ENCODE measurements around the gene NUDCD3. TPM values are rescaled to one million over a fixed set of nuclear protein-coding genes. Genes with fewer than 3 reads are reported as not detected.
A peak's percentile ranks its signal among the peaks of the same experiment; 100 is the strongest.

Gene NUDCD3
- total and polyA plus RNA-seq, 2 of the 8 experiments (the other 6 are each of a cell fraction or from before 2014, with no cell fraction given), result 35.2 to 93.7 TPM

DNA sequence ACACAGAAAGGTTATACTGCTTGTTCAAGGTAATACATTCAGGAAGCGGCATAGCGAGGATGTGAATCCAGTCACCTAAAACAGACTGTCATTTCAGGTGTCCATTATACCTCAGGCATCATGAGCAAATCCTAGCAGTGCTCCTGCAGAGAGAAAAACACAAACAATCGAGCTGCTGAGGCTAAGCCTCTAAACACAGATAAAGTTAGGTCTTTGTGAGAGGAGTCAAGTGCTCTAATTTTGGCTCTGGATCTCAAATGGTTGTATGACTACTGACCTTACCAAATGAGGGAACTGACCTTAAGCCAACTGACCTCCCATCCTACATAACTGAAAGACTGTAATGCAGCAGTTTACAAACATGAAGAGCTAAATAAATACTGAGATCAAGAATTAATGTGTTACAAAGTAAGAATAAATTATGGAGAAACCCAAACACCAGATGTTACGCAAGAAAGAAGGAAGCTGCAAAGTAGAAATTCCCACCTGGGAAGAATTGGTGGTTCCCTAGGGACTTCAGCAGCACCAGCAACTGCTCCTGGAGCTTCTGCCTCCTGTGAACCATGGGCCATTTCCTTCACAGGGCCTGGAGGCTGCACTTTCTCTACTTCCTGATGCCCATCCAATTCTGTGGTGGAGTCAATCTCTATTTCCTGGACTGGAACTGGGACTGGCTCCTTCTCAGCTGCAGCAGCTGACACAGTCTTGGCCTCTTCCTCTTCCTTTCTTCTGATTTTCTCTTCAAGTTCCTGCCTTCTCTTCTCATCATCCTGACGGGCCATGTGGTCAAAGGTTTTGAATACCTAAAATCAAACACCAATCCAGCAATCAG is 5.8 kb downstream of the NUDCD3 start:
- CTCF ChIA-PET (ENCODE audit: partially characterized antibody), result interaction anchor here (1.0 to 1.4 kb wide), 3 partner anchors 80 to 136 kb away, joined by 3 to 4 read pairs (median 4); no protein-coding TSS in a partner anchor
- WGBS, 2 experiments (ENCODE audit: extremely low coverage in 1 of 2, insufficient coverage in 1 of 2, insufficient read length in 1 of 2, insufficient replicate concordance in 2 of 2, low coverage in 1 of 2, low lambda C conversion rate in 2 of 2, missing lambda C conversion rate in 1 of 2), result 92% methylated on average over 5 of the region's 5 CpGs; no CpG with 5 or more reads in 1 of the 2 experiments
- no peak overlapping the region for H4K5ac ChIP-seq (ENCODE audit: insufficient read length, low read depth, low read length)
- peaks cover 13 to 50% (median 37%) of the 10 kb centered on the region in 4 experiments; a peak in 7 of 8 replicates for H3K36me3 ChIP-seq (ENCODE audit: control insufficient read depth in 2 of 4, insufficient read depth in 4 of 4, low read length in 3 of 4)
- no peak overlapping the region for H3K23ac ChIP-seq (ENCODE audit: insufficient read length)
- POLR2A ChIA-PET (ENCODE audit: partially characterized antibody), result no interaction called here
- H2BK15ac ChIP-seq (ENCODE audit: low read length), result no peak overlapping the region
- H3K9me3 ChIP-seq (ENCODE audit: insufficient read depth in 2 of 2, low read depth in 1 of 2, low read length in 1 of 2), result no peaks in the 10 kb centered on the region
- H2BK20ac ChIP-seq (ENCODE audit: low read length), result no peak overlapping the region
- H2BK12ac ChIP-seq (ENCODE audit: low read depth, low read length), result no peak overlapping the region
- H3K27ac ChIP-seq (ENCODE audit: low read depth, low read length), result no peak overlapping the region
- peaks cover 9% of the 10 kb centered on the region; the same call in 1 of the 2 replicates for H3K79me1 ChIP-seq (ENCODE audit: low read depth, low read length)
- no peak overlapping the region for H3K4ac ChIP-seq (replicated peaks; ENCODE audit: insufficient read length, low read depth, low read length)
- no peak overlapping the region for H2BK120ac ChIP-seq (replicated peaks; ENCODE audit: low read depth, low read length)
- FAIRE-seq, result no peak
- 0 out of 2 replicates have a peak, but pooled peaks cover 3% of the 10 kb centered on the region for H3K23me2 ChIP-seq (ENCODE audit: low read depth, low read length)
- H3K56ac ChIP-seq (replicated peaks; ENCODE audit: insufficient read length, low read depth, low read length), result no peak overlapping the region
- DNase-seq (ENCODE audit: low read depth in 1 of 2, low spot score in 2 of 2), result no peak
- peaks cover 12 to 15% of the 10 kb centered on the region in 2 experiments for H4K20me1 ChIP-seq (replicated peaks in 1 of 2; ENCODE audit: control insufficient read depth in 1 of 2, insufficient read depth in 2 of 2, low read length in 2 of 2)
- no peak overlapping the region for H3K14ac ChIP-seq (ENCODE audit: insufficient read length)
- no peak overlapping the region for H4K8ac ChIP-seq (ENCODE audit: extremely low read depth, insufficient read depth, low read length)
- no peak overlapping the region for H2BK5ac ChIP-seq (ENCODE audit: low read depth, low read length)
- peak overlapping the region in 1 of 4 experiments; percentile 43; a peak in 1 of 7 replicates for H3K9ac ChIP-seq (replicated peaks in 1 of 4; ENCODE audit: extremely low read depth in 1 of 4, low read depth in 3 of 4, low read length in 3 of 4)
- H3K79me2 ChIP-seq (ENCODE audit: control insufficient read depth in 1 of 2, insufficient read depth in 2 of 2, low read length in 2 of 2), result peaks cover 5 to 47% of the 10 kb centered on the region in 2 experiments
- H4K91ac ChIP-seq (replicated peaks; ENCODE audit: insufficient read length, low read length), result no peak overlapping the region
- H2AK5ac ChIP-seq (ENCODE audit: low read depth, low read length), result no peak overlapping the region
- H3K4me1 ChIP-seq (replicated peaks in 1 of 4; ENCODE audit: control insufficient read depth in 3 of 4, insufficient read depth in 4 of 4, low read length in 3 of 4), result peaks cover 0 to 5% (median 1%) of the 10 kb centered on the region in 4 experiments; a peak in 2 of 7 replicates
- H2AFZ ChIP-seq (ENCODE audit: low read length), result no peak overlapping the region
- no peak overlapping the region for H3K18ac ChIP-seq (ENCODE audit: extremely low read depth, low read length)
- no peaks in the 10 kb centered on the region for H3K27me3 ChIP-seq (replicated peaks in 1 of 4; ENCODE audit: control insufficient read depth in 3 of 4, extremely low read depth in 1 of 4, insufficient read depth in 3 of 4, low read length in 3 of 4)
- H3K4me2 ChIP-seq (ENCODE audit: insufficient read depth in 1 of 2, low read depth in 2 of 2, low read length in 2 of 2), result no peak overlapping the region
- no peak overlapping the region for H3K4me3 ChIP-seq (ENCODE audit: extremely low read depth in 1 of 4, insufficient read depth in 2 of 4, low read depth in 3 of 4, low read length in 4 of 4)
- TF ChIP-seq POLR2A (IDR thresholded peaks at IDR 0.05; ENCODE audit: control extremely low read depth in 1 of 2, low read depth in 2 of 2, low read length in 2 of 2) (no peak), SP4 (IDR thresholded peaks at IDR 0.05; ENCODE audit: low read length) (no peak), EGR1 (IDR thresholded peaks at IDR 0.05; ENCODE audit: borderline replicate concordance, low read depth, low read length) (no peak), FOSL1 (IDR thresholded peaks at IDR 0.05; ENCODE audit: insufficient read depth, low read depth, low read length) (no peak), TAF1 (IDR thresholded peaks at IDR 0.05; ENCODE audit: low read depth, low read length) (no peak), POU5F1 (IDR thresholded peaks at IDR 0.05; ENCODE audit: low read depth, low read length) (no peak), BCL11A (IDR thresholded peaks at IDR 0.05; ENCODE audit: low read depth in 2 of 2, low read length in 2 of 2) (no peak), POLR2AphosphoS5 (IDR thresholded peaks at IDR 0.05; ENCODE audit: low read depth, low read length) (no peak), SUZ12 (IDR thresholded peaks at IDR 0.05; ENCODE audit: low read length) (no peak), RNF2 (IDR thresholded peaks at IDR 0.05; ENCODE audit: borderline replicate concordance, low read depth, low read length, missing control alignments, poor library complexity, severe bottlenecking) (no peak), TCF12 (IDR thresholded peaks at IDR 0.05; ENCODE audit: low read depth, low read length) (no peak)
- TF ChIP-seq, protein P1, sequence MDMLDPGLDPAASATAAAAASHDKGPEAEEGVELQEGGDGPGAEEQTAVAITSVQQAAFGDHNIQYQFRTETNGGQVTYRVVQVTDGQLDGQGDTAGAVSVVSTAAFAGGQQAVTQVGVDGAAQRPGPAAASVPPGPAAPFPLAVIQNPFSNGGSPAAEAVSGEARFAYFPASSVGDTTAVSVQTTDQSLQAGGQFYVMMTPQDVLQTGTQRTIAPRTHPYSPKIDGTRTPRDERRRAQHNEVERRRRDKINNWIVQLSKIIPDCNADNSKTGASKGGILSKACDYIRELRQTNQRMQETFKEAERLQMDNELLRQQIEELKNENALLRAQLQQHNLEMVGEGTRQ (IDR thresholded peaks at IDR 0.05; ENCODE audit: low read length), result no peak

Measured in H1 (cell line).